Prostate gland (tissue), 2 donors: Measurements from ENCODE around the gene CCDC91. TPM values are rescaled to one million over a fixed set of nuclear protein-coding genes. Genes with fewer than 3 reads are reported as not detected.

Experiments
- DNase-seq: peaks from one replicate; pipeline ENCODE4 v3.0.0-alpha.2; 2019; ENCODE audit warnings: low spot score
- H3K27ac ChIP-seq, 2 donors: fragments of 200-600 bp; sonication (generic); 2 replicates each; pipeline ENCODE4 v1.5.1; 2017 to 2019
- H3K27me3 ChIP-seq: fragments of 200-600 bp; sonication (generic); replicated peaks from 2 replicates; pipeline ENCODE4 v1.5.1; 2019; ENCODE audit not compliant: insufficient read depth
- H3K36me3 ChIP-seq, 2 donors: fragments of 200-600 bp; sonication (generic); 1 replicate in 1 of 2; 2 replicates in 1 of 2; pipeline versions ENCODE4 v1.5.1 to v1.8.1; 2017 to 2019
- H3K4me1 ChIP-seq: fragments of 200-600 bp; sonication (generic); replicated peaks from 2 replicates; pipeline ENCODE4 v1.5.1; 2019
- H3K4me3 ChIP-seq, 2 donors: fragments of 200-600 bp; sonication (generic); 2 replicates each; pipeline ENCODE4 v1.5.1; 2017 to 2019
- H3K9me3 ChIP-seq: fragments of 200-600 bp; sonication (generic); 2 replicates; pipeline ENCODE4 v1.5.1; 2017
- POLR2A ChIP-seq: fragments of 450-650 bp; IDR thresholded peaks from one replicate; pipeline ENCODE4 v1.6.1; 2016; ENCODE audit warnings: antibody characterized with exemption, mild to moderate bottlenecking
- POLR2AphosphoS5 ChIP-seq: sonication (generic); formaldehyde crosslinking; IDR thresholded peaks from one replicate; pipeline ENCODE4 v1.6.1; 2017; ENCODE audit warnings: antibody characterized with exemption
- WGBS: methylation state at CpG from one replicate; pipeline ENCODE4 v1.1.5; 2018; 5-methylcytosine and 5-hydroxymethylcytosine counted together
- intact Hi-C: fragments of 100-400 bp; cut with DNase I; formaldehyde crosslinking; loops from one replicate; pipeline ENCODE4 v1.14.2; 2022
- total RNA-seq, 2 donors: library from RNA; depleted of rRNA; stranded (reverse); fragments of >200 nt; gene quantifications; one replicate each; pipeline ENCODE4 v1.1.0, GENCODE V29; 2016
- TF ChIP-seq, protein P1 (sequence below), 4 experiments: fragments of 200-600 bp in 2 of 4; fragments of 450-650 bp in 2 of 4; sonication (generic) in 2 of 4; IDR thresholded peaks; 1 replicate in 3 of 4; 2 replicates in 1 of 4; pipeline ENCODE4 v1.5.1; 2016 to 2019; ENCODE audit warnings: antibody characterized with exemption in 4 of 4, mild to moderate bottlenecking in 2 of 4, moderate library complexity in 2 of 4

Gene CCDC91
- total RNA-seq, 2 donors from 2014 or later = 25.3 to 42.4 TPM

DNA sequence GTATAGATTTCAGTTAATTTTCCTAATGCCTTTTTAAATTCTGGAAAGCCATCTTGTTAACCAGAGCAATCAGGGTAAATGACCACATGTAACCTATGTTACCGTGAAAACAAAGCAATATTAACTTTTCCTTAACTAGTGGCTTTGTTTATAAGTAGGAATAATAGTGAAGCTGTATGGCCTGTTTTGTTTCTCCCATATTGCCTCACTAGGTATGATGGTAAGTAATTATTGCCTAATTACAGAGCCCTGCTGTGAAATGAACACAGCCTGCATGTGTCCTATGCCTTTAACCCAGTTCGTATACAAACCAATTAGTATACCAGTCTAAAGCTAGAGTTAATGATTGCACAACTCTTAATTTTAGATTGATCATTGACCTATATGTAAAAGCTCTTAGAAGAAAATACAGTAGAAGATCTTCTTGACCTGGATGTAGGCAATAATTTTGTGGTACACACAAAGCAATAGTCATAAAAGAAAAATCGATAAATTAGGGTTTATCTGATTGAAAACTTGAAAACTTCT is 249.9 kb downstream of the CCDC91 start:
- Histone ChIP-seq H3K27ac (no peak overlapping the region), H3K27me3 (no peaks in the 10 kb centered on the region), H3K4me1 (no peaks in the 10 kb centered on the region), H3K9me3 (no peaks in the 10 kb centered on the region), H3K4me3 (no peak overlapping the region), H3K36me3 (no peaks in the 10 kb centered on the region)
- intact Hi-C loops = no loop called here
- no peak for DNase-seq
- TF ChIP-seq POLR2AphosphoS5 = no peak
- TF ChIP-seq, protein P1, sequence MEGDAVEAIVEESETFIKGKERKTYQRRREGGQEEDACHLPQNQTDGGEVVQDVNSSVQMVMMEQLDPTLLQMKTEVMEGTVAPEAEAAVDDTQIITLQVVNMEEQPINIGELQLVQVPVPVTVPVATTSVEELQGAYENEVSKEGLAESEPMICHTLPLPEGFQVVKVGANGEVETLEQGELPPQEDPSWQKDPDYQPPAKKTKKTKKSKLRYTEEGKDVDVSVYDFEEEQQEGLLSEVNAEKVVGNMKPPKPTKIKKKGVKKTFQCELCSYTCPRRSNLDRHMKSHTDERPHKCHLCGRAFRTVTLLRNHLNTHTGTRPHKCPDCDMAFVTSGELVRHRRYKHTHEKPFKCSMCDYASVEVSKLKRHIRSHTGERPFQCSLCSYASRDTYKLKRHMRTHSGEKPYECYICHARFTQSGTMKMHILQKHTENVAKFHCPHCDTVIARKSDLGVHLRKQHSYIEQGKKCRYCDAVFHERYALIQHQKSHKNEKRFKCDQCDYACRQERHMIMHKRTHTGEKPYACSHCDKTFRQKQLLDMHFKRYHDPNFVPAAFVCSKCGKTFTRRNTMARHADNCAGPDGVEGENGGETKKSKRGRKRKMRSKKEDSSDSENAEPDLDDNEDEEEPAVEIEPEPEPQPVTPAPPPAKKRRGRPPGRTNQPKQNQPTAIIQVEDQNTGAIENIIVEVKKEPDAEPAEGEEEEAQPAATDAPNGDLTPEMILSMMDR (IDR thresholded peaks at IDR 0.05) = no peak
- no peak for TF ChIP-seq POLR2A
- 96% methylated on average over 3 of the region's 3 CpGs for WGBS

DNA sequence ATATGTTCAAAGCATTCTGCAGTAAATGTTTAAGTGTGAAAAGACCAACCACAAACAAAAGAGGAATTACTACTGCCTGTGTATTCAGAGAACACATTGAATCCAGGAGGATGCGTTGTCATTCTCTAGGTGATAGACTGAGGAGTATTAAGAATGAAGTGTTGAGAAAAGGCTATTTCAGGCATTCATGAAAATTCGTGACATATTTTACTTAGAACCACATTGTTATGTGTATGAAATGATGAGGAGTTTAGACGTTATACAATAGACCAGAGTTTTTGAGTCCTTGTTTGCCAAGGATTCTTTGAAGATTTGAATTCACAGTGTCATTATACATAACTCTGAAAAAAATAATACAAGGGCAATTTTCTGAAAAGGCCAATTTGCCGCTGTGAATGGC is 251.8 kb downstream of the CCDC91 start:
- 82% methylated on average over 4 of the region's 4 CpGs for WGBS
- no peaks in the 10 kb centered on the region for H3K4me1 ChIP-seq

DNA sequence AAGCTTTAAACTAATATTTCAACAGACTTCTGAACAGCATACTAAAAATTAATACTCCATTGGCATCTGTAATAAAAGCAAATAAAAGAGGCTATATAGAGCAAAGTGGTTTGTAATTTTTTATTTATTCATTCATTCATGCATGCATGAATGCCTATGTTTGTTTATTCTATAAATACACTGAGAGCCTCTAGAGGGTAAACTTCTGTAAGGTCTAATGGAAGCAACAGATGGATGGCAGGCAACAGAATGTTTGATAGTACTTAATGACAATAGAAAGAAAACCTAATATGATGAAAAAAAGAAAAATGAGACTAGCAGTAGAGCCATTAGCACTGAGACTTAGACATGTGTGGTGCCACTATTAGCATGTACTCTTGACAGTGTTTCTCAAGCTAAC is 253.1 kb downstream of the CCDC91 start:
- H3K36me3 ChIP-seq = no peaks in the 10 kb centered on the region
- no peaks in the 10 kb centered on the region for H3K27me3 ChIP-seq
- no peaks in the 10 kb centered on the region for H3K9me3 ChIP-seq
- H3K27ac ChIP-seq = no peak overlapping the region
- intact Hi-C loops = no loop called here
- H3K4me3 ChIP-seq = no peak overlapping the region
- no peak for DNase-seq
- H3K4me1 ChIP-seq = no peaks in the 10 kb centered on the region
- TF ChIP-seq POLR2AphosphoS5 (no peak), POLR2A (no peak)
- TF ChIP-seq, protein P1 (IDR thresholded peaks at IDR 0.05) = no peak

More for the DNA sequence above, 251.8 kb downstream of the CCDC91 start:
- DNase-seq = no peak
- no peaks in the 10 kb centered on the region for H3K36me3 ChIP-seq
- no peaks in the 10 kb centered on the region for H3K9me3 ChIP-seq
- no peak overlapping the region for H3K4me3 ChIP-seq
- TF ChIP-seq POLR2AphosphoS5 (no peak), POLR2A (no peak)
- TF ChIP-seq, protein P1 (IDR thresholded peaks at IDR 0.05) = no peak
- H3K27me3 ChIP-seq = no peaks in the 10 kb centered on the region
- no peak overlapping the region for H3K27ac ChIP-seq
- intact Hi-C loops = no loop called here

DNA sequence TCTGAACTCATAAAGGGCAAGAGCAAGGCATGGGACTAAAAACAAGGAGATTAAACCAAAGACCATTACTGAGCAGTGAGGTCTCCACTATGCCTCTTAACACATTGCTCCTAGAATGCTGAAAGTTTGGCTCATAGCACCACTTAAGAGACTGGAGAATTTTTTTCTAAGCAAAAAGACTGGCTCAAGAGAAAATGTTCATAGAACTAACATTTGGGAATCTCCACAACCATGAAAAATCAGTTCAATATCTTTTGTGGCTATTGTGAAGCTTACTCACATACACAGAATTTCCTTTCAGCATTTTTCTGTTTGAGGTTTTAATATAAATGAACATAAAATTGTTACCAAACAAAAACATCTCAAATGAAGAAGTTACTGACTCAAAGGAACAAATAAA is 255.8 kb downstream of the CCDC91 start:
- Histone ChIP-seq H3K4me1 (no peaks in the 10 kb centered on the region), H3K4me3 (no peak overlapping the region), H3K27ac (no peak overlapping the region), H3K9me3 (no peaks in the 10 kb centered on the region), H3K36me3 (no peaks in the 10 kb centered on the region), H3K27me3 (no peaks in the 10 kb centered on the region)
- no peak for DNase-seq
- TF ChIP-seq POLR2AphosphoS5 (no peak), POLR2A (no peak)
- TF ChIP-seq, protein P1 (IDR thresholded peaks at IDR 0.05) = no peak
- intact Hi-C loops = no loop called here

DNA sequence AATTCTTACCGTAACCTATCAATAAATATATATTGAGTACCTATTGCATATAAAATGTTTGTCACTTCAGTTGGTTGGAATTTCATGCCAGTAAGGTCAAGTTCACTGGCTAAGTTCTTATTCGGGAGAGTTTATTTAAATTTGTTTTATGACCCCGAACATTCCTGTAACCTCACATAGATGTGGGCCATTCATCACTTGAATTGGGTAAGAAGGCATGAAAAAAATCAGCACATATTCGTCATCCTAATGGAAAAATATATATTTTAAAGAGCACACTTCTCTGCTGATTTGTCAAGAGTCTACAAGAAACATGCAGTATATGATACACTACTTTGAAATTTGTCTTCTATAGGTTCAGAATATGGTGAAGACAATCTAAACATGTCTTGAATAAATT is 263.4 kb downstream of the CCDC91 start:
- WGBS = 88% methylated on average over 4 of the region's 4 CpGs
- intact Hi-C loops = no loop called here
- no peak for TF ChIP-seq POLR2AphosphoS5
- TF ChIP-seq POLR2A = no peak
- TF ChIP-seq, protein P1 (IDR thresholded peaks at IDR 0.05) = no peak
- DNase-seq = no peak
- Histone ChIP-seq H3K27ac (no peak overlapping the region), H3K4me1 (no peaks in the 10 kb centered on the region), H3K4me3 (no peak overlapping the region), H3K36me3 (no peaks in the 10 kb centered on the region), H3K27me3 (no peaks in the 10 kb centered on the region), H3K9me3 (no peaks in the 10 kb centered on the region)
